DND-41 (cell line): ENCODE results near the gene SLC44A1.

Source experiments
- ATAC-seq: fragments of 200-7000 bp; cut with Tn5 transposase; 3 replicates; pipeline ENCODE4 v1.9.1; 2021; ENCODE audit warnings: low read depth; ENCODE audit not compliant: insufficient read depth
- DNase-seq: peaks from one replicate; pipeline ENCODE4 v3.0.0-alpha.2; 2020
- H2AFZ ChIP-seq: 2 replicates; pipeline ENCODE4 v1.6.0; 2012; ENCODE audit warnings: low read depth, low read length
- H3K27ac ChIP-seq: 2 replicates; pipeline ENCODE4 v1.5.1; 2012; ENCODE audit warnings: low read length, inconsistent platforms
- H3K27me3 ChIP-seq: fragments of 200-600 bp; sonication (generic); 2 replicates; pipeline ENCODE4 v1.6.0; 2012; ENCODE audit warnings: low read length, mild to moderate bottlenecking, inconsistent platforms; ENCODE audit not compliant: insufficient read depth, poor library complexity
- H3K36me3 ChIP-seq: 2 replicates; pipeline ENCODE4 v1.5.1; 2012; ENCODE audit warnings: low read length, inconsistent platforms; ENCODE audit not compliant: insufficient read depth
- H3K4me1 ChIP-seq: 2 replicates; pipeline ENCODE4 v1.5.1; 2012; ENCODE audit warnings: mild to moderate bottlenecking, low read length; ENCODE audit not compliant: insufficient read depth
- H3K4me2 ChIP-seq: 2 replicates; pipeline ENCODE4 v1.6.0; 2012; ENCODE audit warnings: mild to moderate bottlenecking, moderate library complexity, low read length, inconsistent platforms; ENCODE audit not compliant: insufficient read depth
- H3K4me3 ChIP-seq, 2 experiments: fragments of 200-600 bp in 1 of 2; shearing (Covaris generic) in 1 of 2; 2 replicates each; pipeline ENCODE4 v1.5.1; 2012 to 2016; ENCODE audit warnings: inconsistent platforms in 2 of 2, low read length in 2 of 2, mild to moderate bottlenecking in 2 of 2, low read depth in 1 of 2, moderate library complexity in 1 of 2
- H3K79me2 ChIP-seq: 2 replicates; pipeline ENCODE4 v1.6.0; 2012; ENCODE audit warnings: low read length, inconsistent platforms; ENCODE audit not compliant: insufficient read depth
- H3K9ac ChIP-seq: 2 replicates; pipeline ENCODE4 v1.6.0; 2012; ENCODE audit warnings: low read depth, mild to moderate bottlenecking, inconsistent platforms, low read length, moderate library complexity
- H3K9me3 ChIP-seq: 2 replicates; pipeline ENCODE4 v1.5.1; 2012; ENCODE audit warnings: low read length, moderate library complexity, mild to moderate bottlenecking, inconsistent platforms; ENCODE audit not compliant: insufficient read depth, severe bottlenecking
- H4K20me1 ChIP-seq: 2 replicates; pipeline ENCODE4 v1.6.0; 2012; ENCODE audit warnings: low read length; ENCODE audit not compliant: insufficient read depth
- EZH2 ChIP-seq: IDR thresholded peaks from 3 replicates; pipeline ENCODE4 v1.6.1; 2012; ENCODE audit warnings: borderline replicate concordance, low read depth, mild to moderate bottlenecking, moderate library complexity, low read length, inconsistent platforms; ENCODE audit not compliant: severe bottlenecking
- TF ChIP-seq, protein P1 (sequence below): IDR thresholded peaks from 2 replicates; pipeline ENCODE4 v1.5.1; 2012; ENCODE audit warnings: borderline replicate concordance, low read length, moderate library complexity, mild to moderate bottlenecking; ENCODE audit not compliant: poor library complexity, severe bottlenecking; ENCODE audit errors: extremely low read depth

Gene SLC44A1

DNA sequence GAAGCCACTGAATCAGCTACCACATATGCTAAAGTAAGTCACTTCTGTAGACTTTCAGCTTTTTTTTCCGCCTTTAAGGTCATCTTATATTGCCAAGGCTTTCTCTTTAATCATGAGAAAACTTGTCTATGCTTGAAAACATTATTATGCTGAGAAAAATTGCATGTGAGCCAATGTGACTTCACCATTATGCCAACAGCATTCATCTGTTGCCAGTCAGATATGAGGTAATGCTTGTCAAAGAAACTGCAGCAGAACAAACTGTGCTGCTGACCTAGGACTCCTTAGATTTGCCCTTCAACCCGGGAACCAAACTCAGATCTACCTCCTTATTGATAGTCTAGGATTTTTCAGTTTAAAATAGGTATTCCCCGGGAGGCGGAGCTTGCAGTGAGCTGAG lies 34.3 kb downstream of the SLC44A1 start:
- Histone ChIP-seq H3K4me2 (no peak overlapping the region), H4K20me1 (no peaks in the 10 kb centered on the region; the same call in 1 of the 2 replicates), H3K36me3 (no peaks in the 10 kb centered on the region), H3K4me1 (no peaks in the 10 kb centered on the region), H3K79me2 (0 out of 2 replicates have a peak, but pooled peaks cover 6% of the 10 kb centered on the region), H3K4me3 (no peak overlapping the region), H2AFZ (no peak overlapping the region), H3K27ac (no peak overlapping the region), H3K9me3 (no peaks in the 10 kb centered on the region), H3K9ac (no peak overlapping the region), H3K27me3 (no peaks in the 10 kb centered on the region)
- ATAC-seq = no peak
- DNase-seq = no peak
- no peak for TF ChIP-seq EZH2
- TF ChIP-seq, protein P1, sequence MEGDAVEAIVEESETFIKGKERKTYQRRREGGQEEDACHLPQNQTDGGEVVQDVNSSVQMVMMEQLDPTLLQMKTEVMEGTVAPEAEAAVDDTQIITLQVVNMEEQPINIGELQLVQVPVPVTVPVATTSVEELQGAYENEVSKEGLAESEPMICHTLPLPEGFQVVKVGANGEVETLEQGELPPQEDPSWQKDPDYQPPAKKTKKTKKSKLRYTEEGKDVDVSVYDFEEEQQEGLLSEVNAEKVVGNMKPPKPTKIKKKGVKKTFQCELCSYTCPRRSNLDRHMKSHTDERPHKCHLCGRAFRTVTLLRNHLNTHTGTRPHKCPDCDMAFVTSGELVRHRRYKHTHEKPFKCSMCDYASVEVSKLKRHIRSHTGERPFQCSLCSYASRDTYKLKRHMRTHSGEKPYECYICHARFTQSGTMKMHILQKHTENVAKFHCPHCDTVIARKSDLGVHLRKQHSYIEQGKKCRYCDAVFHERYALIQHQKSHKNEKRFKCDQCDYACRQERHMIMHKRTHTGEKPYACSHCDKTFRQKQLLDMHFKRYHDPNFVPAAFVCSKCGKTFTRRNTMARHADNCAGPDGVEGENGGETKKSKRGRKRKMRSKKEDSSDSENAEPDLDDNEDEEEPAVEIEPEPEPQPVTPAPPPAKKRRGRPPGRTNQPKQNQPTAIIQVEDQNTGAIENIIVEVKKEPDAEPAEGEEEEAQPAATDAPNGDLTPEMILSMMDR = no peak

DNA sequence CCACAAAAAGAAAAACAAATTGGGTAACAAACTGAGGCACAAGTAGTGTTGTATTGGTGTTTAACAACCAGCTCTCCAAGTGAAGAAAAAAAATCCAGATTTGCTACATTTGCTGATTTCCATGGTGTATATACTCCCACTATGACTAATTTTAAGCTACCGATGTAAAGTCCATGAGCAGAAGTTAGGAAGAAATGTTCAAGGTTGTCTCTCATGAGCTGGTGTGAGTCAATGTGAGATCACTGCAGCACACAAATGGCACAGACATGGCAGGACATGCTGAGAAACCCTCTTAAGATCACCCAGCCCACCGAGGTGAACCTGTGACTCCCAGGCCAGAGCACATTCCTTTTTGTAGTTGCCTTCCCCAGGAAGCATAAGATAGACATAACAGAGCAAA lies 36.2 kb downstream of the SLC44A1 start:
- Histone ChIP-seq H3K4me2 (no peak overlapping the region), H4K20me1 (no peaks in the 10 kb centered on the region; the same call in 1 of the 2 replicates), H3K4me1 (no peaks in the 10 kb centered on the region), H3K9me3 (no peaks in the 10 kb centered on the region), H3K79me2 (peaks cover 8% of the 10 kb centered on the region; the same call in 1 of the 2 replicates), H3K4me3 (no peak overlapping the region), H3K27ac (no peak overlapping the region), H3K36me3 (no peaks in the 10 kb centered on the region), H3K27me3 (no peaks in the 10 kb centered on the region), H2AFZ (no peak overlapping the region), H3K9ac (no peak overlapping the region)
- TF ChIP-seq, protein P1 = no peak
- no peak for TF ChIP-seq EZH2
- ATAC-seq = no peak
- DNase-seq = no peak

DNA sequence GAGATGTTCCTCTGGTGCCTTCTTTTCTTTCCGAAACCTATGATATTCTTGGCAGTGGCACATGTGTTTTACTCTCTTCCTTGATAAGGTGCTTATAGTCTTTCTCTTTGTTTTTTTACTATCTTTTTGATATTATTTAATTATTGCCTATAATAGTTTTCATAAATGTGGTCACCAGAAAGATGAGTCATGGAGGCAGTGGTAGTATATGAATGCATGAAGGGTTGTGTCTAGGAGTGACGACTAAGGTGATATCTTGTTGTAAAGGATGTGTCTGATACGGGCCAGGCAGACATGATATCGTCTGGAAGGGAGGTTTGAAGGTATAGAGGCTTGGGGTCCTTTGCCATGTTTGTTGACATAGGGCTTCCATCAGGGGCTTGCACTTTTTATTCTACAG lies 36.8 kb downstream of the SLC44A1 start:
- Histone ChIP-seq H3K27ac (no peak overlapping the region), H3K9me3 (no peaks in the 10 kb centered on the region), H2AFZ (no peak overlapping the region), H3K9ac (no peak overlapping the region), H3K4me2 (no peak overlapping the region), H4K20me1 (no peaks in the 10 kb centered on the region; the same call in 1 of the 2 replicates), H3K4me3 (no peak overlapping the region), H3K27me3 (no peaks in the 10 kb centered on the region), H3K4me1 (no peaks in the 10 kb centered on the region), H3K79me2 (peaks cover 8% of the 10 kb centered on the region; the same call in 1 of the 2 replicates), H3K36me3 (no peaks in the 10 kb centered on the region)
- TF ChIP-seq EZH2 = no peak
- TF ChIP-seq, protein P1 = no peak
- ATAC-seq = no peak
- DNase-seq = no peak

DNA sequence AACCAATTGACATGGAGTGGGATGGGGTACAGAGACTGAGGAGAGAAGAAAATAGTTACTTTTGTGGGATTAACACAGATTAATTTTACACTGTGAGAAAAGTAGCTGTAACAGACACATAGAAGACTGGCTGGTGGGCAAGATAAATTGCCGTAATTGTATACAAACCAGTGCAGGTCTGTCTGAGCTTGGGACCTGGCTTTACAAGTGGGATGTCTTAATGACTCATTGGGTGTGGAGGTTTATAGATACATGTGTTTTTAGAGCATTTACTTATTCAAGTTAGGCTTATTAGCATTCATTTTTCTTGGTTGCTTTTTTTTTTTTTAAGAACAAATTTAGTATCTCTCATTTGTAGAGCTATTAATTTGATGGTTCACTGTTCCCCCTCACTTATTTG lies 37.5 kb downstream of the SLC44A1 start:
- ATAC-seq (no peak), DNase-seq (no peak)
- H3K4me2 ChIP-seq = no peak overlapping the region
- H3K9me3 ChIP-seq = no peaks in the 10 kb centered on the region
- no peak overlapping the region for H3K4me3 ChIP-seq
- no peak overlapping the region for H3K27ac ChIP-seq
- peaks cover 8% of the 10 kb centered on the region; the same call in 1 of the 2 replicates for H3K79me2 ChIP-seq
- no peaks in the 10 kb centered on the region for H3K27me3 ChIP-seq
- TF ChIP-seq EZH2 = no peak
- TF ChIP-seq, protein P1 = no peak
- H2AFZ ChIP-seq = no peak overlapping the region
- no peaks in the 10 kb centered on the region for H3K36me3 ChIP-seq
- no peak overlapping the region for H3K9ac ChIP-seq
- H3K4me1 ChIP-seq = no peaks in the 10 kb centered on the region
- H4K20me1 ChIP-seq = no peaks in the 10 kb centered on the region; the same call in 1 of the 2 replicates
